ENCODE data around the gene IL1RL1. TPM values are rescaled to one million over a fixed set of nuclear protein-coding genes. Genes with fewer than 3 reads are reported as not detected.
A peak's percentile ranks its signal among the peaks of the same experiment; 100 is the strongest.

The IL1RL1 gene
- total and polyA plus RNA-seq, 12 donors: 0.48 to 44.9 (median 1.3) TPM

DNA sequence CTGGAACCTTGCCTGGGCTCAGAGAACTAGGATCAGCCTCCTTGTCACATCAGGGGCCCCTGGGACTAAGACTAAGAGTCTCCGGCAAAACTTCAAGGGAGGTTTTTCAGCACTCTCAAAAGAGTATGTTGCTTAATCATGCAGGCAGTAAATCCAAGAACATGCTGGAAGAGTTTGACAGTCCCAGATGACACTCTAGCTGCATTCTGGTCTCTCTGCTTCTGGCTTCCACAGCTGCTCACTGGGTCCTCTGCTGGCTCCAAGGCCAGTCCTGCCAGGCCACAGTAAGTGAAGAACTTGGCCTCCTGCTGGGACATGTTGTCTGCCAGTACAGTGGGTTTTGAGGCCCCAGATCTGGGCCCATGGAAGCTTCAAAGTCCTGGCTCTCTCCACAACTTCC, 45.2 kb upstream of the IL1RL1 start:
- Histone ChIP-seq H3K9me3 (no peaks in the 10 kb centered on the region), H3K4me3 (no peak overlapping the region), H3K36me3 (no peaks in the 10 kb centered on the region), H3K27me3 (peaks cover 0 to 12% (median 3%) of the 10 kb centered on the region in 7 donors), H3K4me1 (peaks cover 0 to 24% (median 0%) of the 10 kb centered on the region in 9 donors), H3K27ac (peak overlapping the region in 1 of 10 donors; percentile 63)
- TF ChIP-seq CTCF (IDR thresholded peaks at IDR 0.05): no peak
- DNase-seq: no peak
- intact Hi-C loops (cut with DNase I): loop anchor here in 1 of 10 donors (10.0 kb wide), 1 partner anchor 179 kb away; no protein-coding TSS in a partner anchor
- WGBS, 2 donors: 64 to 71% methylated on average over 1 of the region's 1 CpG
- ATAC-seq: peak in 5 of 8 donors; percentile 26 to 76 (median 55)

- DNase-seq (no peak), ATAC-seq (no peak)
- Histone ChIP-seq H3K27ac (no peak overlapping the region), H3K27me3 (peaks cover 0 to 8% (median 3%) of the 10 kb centered on the region in 7 donors), H3K4me1 (peaks cover 0 to 21% (median 0%) of the 10 kb centered on the region in 9 donors), H3K4me3 (no peak overlapping the region), H3K36me3 (no peaks in the 10 kb centered on the region), H3K9me3 (no peaks in the 10 kb centered on the region)
- no peak for TF ChIP-seq CTCF (IDR thresholded peaks at IDR 0.05)
- WGBS, 2 donors: 76 to 82% methylated on average over 6 of the region's 6 CpGs
- intact Hi-C loops (cut with DNase I): loop anchor here in 1 of 10 donors (10.0 kb wide), 1 partner anchor 177 kb away; no protein-coding TSS in a partner anchor
These were observed 43.6 kb upstream of the IL1RL1 start for GRCh38 chr2:102267774-102268173.

- ATAC-seq: peak in 1 of 8 donors; percentile 28
- no peak for TF ChIP-seq CTCF (IDR thresholded peaks at IDR 0.05)
- intact Hi-C loops (cut with DNase I): loop anchor here in 1 of 10 donors (10.0 kb wide), 1 partner anchor 176 kb away; no protein-coding TSS in a partner anchor
- Histone ChIP-seq H3K27ac (peak overlapping the region in 1 of 10 donors; percentile 15), H3K9me3 (no peaks in the 10 kb centered on the region), H3K36me3 (no peaks in the 10 kb centered on the region), H3K4me3 (no peak overlapping the region), H3K27me3 (peaks cover 0 to 12% (median 0%) of the 10 kb centered on the region in 7 donors), H3K4me1 (peaks cover 0 to 27% (median 0%) of the 10 kb centered on the region in 9 donors)
- WGBS, 2 donors: 92 to 94% methylated on average over 4 of the region's 4 CpGs
- no peak for DNase-seq
These were observed 42.7 kb upstream of the IL1RL1 start for GRCh38 chr2:102268510-102269199.

GRCh38 chr2:102269200-102269524, 42.2 kb upstream of the IL1RL1 start:
- ATAC-seq (no peak), DNase-seq (no peak)
- 70 to 81% methylated on average over 4 of the region's 4 CpGs for WGBS, 2 donors
- intact Hi-C loops (cut with DNase I): loop anchor here in 1 of 10 donors (10.0 kb wide), 1 partner anchor 176 kb away; no protein-coding TSS in a partner anchor
- H3K36me3 ChIP-seq: no peaks in the 10 kb centered on the region
- H3K4me3 ChIP-seq: no peak overlapping the region
- H3K27me3 ChIP-seq: peaks cover 0 to 12% (median 0%) of the 10 kb centered on the region in 7 donors
- no peaks in the 10 kb centered on the region for H3K9me3 ChIP-seq
- peak overlapping the region in 1 of 10 donors; percentile 15 for H3K27ac ChIP-seq
- TF ChIP-seq CTCF (IDR thresholded peaks at IDR 0.05): no peak
- H3K4me1 ChIP-seq: peaks cover 0 to 32% (median 0%) of the 10 kb centered on the region in 9 donors
